ENCODE measurements around the gene PHKA2. TPM values are rescaled to one million over a fixed set of nuclear protein-coding genes. Genes with fewer than 3 reads are reported as not detected.
"Not testable (repeated sequence)": the region's sequence is repeated elsewhere in the genome, so short reads cannot be mapped to it uniquely, and the experiment has no call there.

PHKA2 gene
- total RNA-seq, 4 donors from 2014 or later = 3.6 to 45.6 (median 24.7) TPM

- H3K9me3 ChIP-seq = no peaks in the 10 kb centered on the region
- H3K36me3 ChIP-seq = no peaks in the 10 kb centered on the region
- no peaks in the 10 kb centered on the region for H3K4me1 ChIP-seq
- TF ChIP-seq POLR2A (IDR thresholded peaks at IDR 0.05) = no peak
- no peak for TF ChIP-seq CTCF (IDR thresholded peaks at IDR 0.05)
- H3K27ac ChIP-seq = no peak overlapping the region
- no peak for DNase-seq
- H3K27me3 ChIP-seq = no peaks in the 10 kb centered on the region
- intact Hi-C loops (cut with DNase I; ENCODE audit: low total_unique reads) = no loop called here
- H3K4me3 ChIP-seq = no peak overlapping the region
Observed at GRCh38 chrX:18861511-18861910, 122.4 kb downstream of the PHKA2 start.

- intact Hi-C loops (cut with DNase I; ENCODE audit: low total_unique reads) = no loop called here
- TF ChIP-seq POLR2A (IDR thresholded peaks at IDR 0.05) (no peak), CTCF (IDR thresholded peaks at IDR 0.05) (no peak)
- H3K4me3 ChIP-seq = no peak overlapping the region
Observed at GRCh38 chrX:18856645-18856997, 127.3 kb downstream of the PHKA2 start.

GRCh38 chrX:18855919-18856644 is 127.8 kb downstream of the PHKA2 start:
- no peak overlapping the region for H3K4me3 ChIP-seq
- TF ChIP-seq POLR2A (IDR thresholded peaks at IDR 0.05) (no peak), CTCF (IDR thresholded peaks at IDR 0.05) (no peak)
- no peaks in the 10 kb centered on the region for H3K4me1 ChIP-seq
- intact Hi-C loops (cut with DNase I; ENCODE audit: low total_unique reads) = no loop called here
- H3K36me3 ChIP-seq = no peaks in the 10 kb centered on the region
- H3K27ac ChIP-seq = no peak overlapping the region
- no peaks in the 10 kb centered on the region for H3K9me3 ChIP-seq
- DNase-seq = no peak
- H3K27me3 ChIP-seq = no peaks in the 10 kb centered on the region

More at GRCh38 chrX:18856645-18856997, 127.3 kb downstream of the PHKA2 start:
- H3K27me3 ChIP-seq = no peaks in the 10 kb centered on the region
- no peak for DNase-seq
- H3K27ac ChIP-seq = no peak overlapping the region
- H3K4me1 ChIP-seq = no peaks in the 10 kb centered on the region
- no peaks in the 10 kb centered on the region for H3K9me3 ChIP-seq
- H3K36me3 ChIP-seq = no peaks in the 10 kb centered on the region

GRCh38 chrX:18847901-18848300 is 136.0 kb downstream of the PHKA2 start:
- H3K4me3 ChIP-seq; H3K36me3 ChIP-seq; H3K27me3 ChIP-seq; H3K4me1 ChIP-seq; H3K9me3 ChIP-seq; intact Hi-C loops (cut with DNase I; ENCODE audit: low total_unique reads); DNase-seq: not testable (repeated sequence)
- peak overlapping the region; percentile 31 to 48 for H3K27ac ChIP-seq

Small RNAs within 50 kb of the gene (small RNA-seq; reads per million reads assigned to genes)
- gene RN7SL48P = not detected

Other genes with a start within 250 kb of the PHKA2 start
- gene ADGRG2, start 138.4 kb upstream of the PHKA2 start, total RNA-seq = 10 to 100 TPM in 1 of 4 donors, 1 to 10 TPM in 1, under 1 TPM in 2; 0.30 to 18.7 (median 1.7) TPM

All from uterus (tissue), 4 donors.